ENCODE results near the gene CHRM4. TPM values are rescaled to one million over a fixed set of nuclear protein-coding genes. Genes with fewer than 3 reads are reported as not detected.

Gene CHRM4
- total RNA-seq = 1 to 10 TPM in 2 of 3 donors, under 1 TPM in 1; 0.32 to 6.0 (median 3.1) TPM
- long read RNA-seq, donor 1, partial matches to known transcripts = 0 of 5 reads
- long read RNA-seq, donor 1, other reads (novel, unspliced or antisense) = 5 of 5 reads
- long read RNA-seq, donor 2 = 0 reads

- H3K36me3 ChIP-seq (ENCODE audit: low read depth) = no peaks in the 10 kb centered on the region
- H3K4me3 ChIP-seq = no peak within 1 kb of the TSS
- H3K9me3 ChIP-seq = no peaks in the 10 kb centered on the region
- TF ChIP-seq, protein P1, sequence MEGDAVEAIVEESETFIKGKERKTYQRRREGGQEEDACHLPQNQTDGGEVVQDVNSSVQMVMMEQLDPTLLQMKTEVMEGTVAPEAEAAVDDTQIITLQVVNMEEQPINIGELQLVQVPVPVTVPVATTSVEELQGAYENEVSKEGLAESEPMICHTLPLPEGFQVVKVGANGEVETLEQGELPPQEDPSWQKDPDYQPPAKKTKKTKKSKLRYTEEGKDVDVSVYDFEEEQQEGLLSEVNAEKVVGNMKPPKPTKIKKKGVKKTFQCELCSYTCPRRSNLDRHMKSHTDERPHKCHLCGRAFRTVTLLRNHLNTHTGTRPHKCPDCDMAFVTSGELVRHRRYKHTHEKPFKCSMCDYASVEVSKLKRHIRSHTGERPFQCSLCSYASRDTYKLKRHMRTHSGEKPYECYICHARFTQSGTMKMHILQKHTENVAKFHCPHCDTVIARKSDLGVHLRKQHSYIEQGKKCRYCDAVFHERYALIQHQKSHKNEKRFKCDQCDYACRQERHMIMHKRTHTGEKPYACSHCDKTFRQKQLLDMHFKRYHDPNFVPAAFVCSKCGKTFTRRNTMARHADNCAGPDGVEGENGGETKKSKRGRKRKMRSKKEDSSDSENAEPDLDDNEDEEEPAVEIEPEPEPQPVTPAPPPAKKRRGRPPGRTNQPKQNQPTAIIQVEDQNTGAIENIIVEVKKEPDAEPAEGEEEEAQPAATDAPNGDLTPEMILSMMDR (IDR thresholded peaks at IDR 0.05) = no peak
- ATAC-seq (peak; percentile 30), DNase-seq (peak in 2 of 3 donors; percentile 53 to 55)
- H3K4me1 ChIP-seq (ENCODE audit: low read depth) = peaks cover 42% of the 10 kb centered on the region
- intact Hi-C loops (cut with DNase I, micrococcal nuclease) = loop anchor here in 1 of 2 donors (5.0 kb wide), 1 partner anchor 146 kb away; no protein-coding TSS in a partner anchor
Measured at GRCh38 chr11:46391578-46392420, at the start of gene CHRM4. TSS of gene CHRM4 (minus strand) at chr11:46391776. CDS start at chr11:46386557, 5,219 bp downstream.

GRCh38 chr11:46438211-46438610 lies 46.6 kb upstream of the CHRM4 start:
- no peaks in the 10 kb centered on the region for H3K9me3 ChIP-seq
- H3K4me1 ChIP-seq (ENCODE audit: low read depth) = peaks cover 3% of the 10 kb centered on the region
- intact Hi-C loops (cut with DNase I, micrococcal nuclease) = no loop called here
- no peak for DNase-seq
- ATAC-seq = peak; percentile 51
- H3K36me3 ChIP-seq (ENCODE audit: low read depth) = no peaks in the 10 kb centered on the region
- no peak overlapping the region for H3K4me3 ChIP-seq
- TF ChIP-seq, protein P1 (IDR thresholded peaks at IDR 0.05) = no peak

GRCh38 chr11:46437122-46437689 lies 45.6 kb upstream of the CHRM4 start:
- ATAC-seq (no peak), DNase-seq (no peak)
- intact Hi-C loops (cut with DNase I, micrococcal nuclease) = no loop called here
- H3K9me3 ChIP-seq = no peaks in the 10 kb centered on the region
- TF ChIP-seq, protein P1 (IDR thresholded peaks at IDR 0.05) = no peak
- H3K4me3 ChIP-seq = no peak overlapping the region
- peaks cover 3% of the 10 kb centered on the region for H3K4me1 ChIP-seq (ENCODE audit: low read depth)
- H3K36me3 ChIP-seq (ENCODE audit: low read depth) = no peaks in the 10 kb centered on the region

DNA sequence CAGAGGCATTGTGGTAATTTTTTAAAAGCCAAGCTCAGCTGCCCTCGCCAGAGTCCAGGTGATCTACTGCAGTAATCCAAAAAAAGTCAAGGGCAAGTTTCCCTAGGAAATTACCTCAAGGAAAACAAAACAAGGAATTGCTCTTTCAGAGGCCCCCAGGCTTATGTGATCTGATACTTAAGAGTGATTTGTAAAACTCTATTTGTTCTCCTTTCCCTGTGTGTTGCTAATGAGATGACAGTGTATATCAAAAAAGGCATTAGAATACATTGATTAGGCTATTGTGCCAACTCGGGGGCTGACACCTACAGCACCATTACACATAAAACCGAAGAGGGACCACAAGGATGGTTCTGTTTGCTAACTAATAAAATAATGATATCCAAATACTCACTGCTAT lies 44.5 kb upstream of the CHRM4 start:
- no peaks in the 10 kb centered on the region for H3K36me3 ChIP-seq (ENCODE audit: low read depth)
- H3K4me1 ChIP-seq (ENCODE audit: low read depth) = peaks cover 3% of the 10 kb centered on the region
- H3K4me3 ChIP-seq = no peak overlapping the region
- intact Hi-C loops (cut with DNase I, micrococcal nuclease) = no loop called here
- ATAC-seq (no peak), DNase-seq (no peak)
- TF ChIP-seq, protein P1 (IDR thresholded peaks at IDR 0.05) = no peak
- no peaks in the 10 kb centered on the region for H3K9me3 ChIP-seq

DNA sequence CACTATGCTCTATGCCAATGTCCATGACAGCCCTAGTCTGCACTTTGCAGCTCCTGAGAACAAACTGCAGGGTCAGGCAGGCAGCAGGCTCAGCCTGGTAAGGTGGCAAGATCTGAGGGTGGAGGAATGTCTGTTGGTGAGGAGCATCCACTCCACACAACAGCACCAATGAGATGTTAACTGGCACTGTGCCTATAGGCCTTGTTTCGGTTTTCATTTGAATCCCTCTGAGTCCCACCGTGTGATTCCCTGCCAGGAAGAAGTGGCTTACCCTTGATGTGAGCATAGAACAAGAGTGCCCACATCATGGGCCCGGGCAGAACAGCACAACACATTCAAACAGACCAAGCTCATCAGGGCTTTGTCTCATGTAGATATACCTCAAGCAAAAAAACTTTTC lies 44.1 kb upstream of the CHRM4 start:
- TF ChIP-seq, protein P1 (IDR thresholded peaks at IDR 0.05) = no peak
- no peaks in the 10 kb centered on the region for H3K9me3 ChIP-seq
- H3K4me1 ChIP-seq (ENCODE audit: low read depth) = peaks cover 3% of the 10 kb centered on the region
- intact Hi-C loops (cut with DNase I, micrococcal nuclease) = no loop called here
- no peak for ATAC-seq
- no peaks in the 10 kb centered on the region for H3K36me3 ChIP-seq (ENCODE audit: low read depth)
- H3K4me3 ChIP-seq = no peak overlapping the region
- DNase-seq = no peak

All from mucosa of descending colon (tissue), 3 donors.